Glutamatergic neuron (in vitro differentiated cells): ENCODE measurements around the gene CTRB2. TPM values are rescaled to one million over a fixed set of nuclear protein-coding genes. Genes with fewer than 3 reads are reported as not detected.
"Not testable (repeated sequence)": the region's sequence is repeated elsewhere in the genome, so short reads cannot be mapped to it uniquely, and the experiment has no call there.

Experiments
- DNase-seq: peaks from one replicate; pipeline ENCODE4 v3.0.0; 2022
- H3K27ac Mint-ChIP-seq: one replicate; pipeline ENCODE4 v1.8.0; 2020; ENCODE audit warnings: mild to moderate bottlenecking, mixed read lengths, inconsistent platforms; ENCODE audit not compliant: unreplicated experiment
- H3K27me3 Mint-ChIP-seq: one replicate; pipeline ENCODE4 v1.8.0; 2020; ENCODE audit warnings: mild to moderate bottlenecking, moderate library complexity, mixed read lengths, inconsistent platforms; ENCODE audit not compliant: unreplicated experiment
- H3K36me3 Mint-ChIP-seq: one replicate; pipeline ENCODE4 v1.8.0; 2020; ENCODE audit warnings: mild to moderate bottlenecking, mixed read lengths, inconsistent platforms; ENCODE audit not compliant: unreplicated experiment
- H3K4me1 Mint-ChIP-seq: one replicate; pipeline ENCODE4 v1.8.0; 2020; ENCODE audit warnings: mild to moderate bottlenecking, low read depth, mixed read lengths, inconsistent platforms; ENCODE audit not compliant: unreplicated experiment
- H3K4me3 Mint-ChIP-seq: one replicate; pipeline ENCODE4 v1.8.0; 2020; ENCODE audit warnings: mild to moderate bottlenecking, mixed read lengths, inconsistent platforms; ENCODE audit not compliant: unreplicated experiment
- H3K9me3 Mint-ChIP-seq: one replicate; pipeline ENCODE4 v1.8.0; 2020; ENCODE audit warnings: mild to moderate bottlenecking, moderate library complexity, mixed read lengths, inconsistent platforms; ENCODE audit not compliant: unreplicated experiment
- CTCF ChIP-seq: fragments of 200-600 bp; sonication (generic); IDR thresholded peaks from one replicate; pipeline ENCODE4 v1.5.0; 2021; ENCODE audit not compliant: partially characterized antibody, unreplicated experiment
- total RNA-seq: library from RNA; stranded (reverse); fragmentation: NEBNext Ultra II Directional; extraction: Animal tissue kit (Norgen Biotek cat#: 25700); gene quantifications from one replicate; pipeline ENCODE4 v1.2.1, GENCODE V29; 2021; ENCODE audit not compliant: unreplicated experiment

Gene CTRB2
- total RNA-seq, 1 donor from 2014 or later = not detected

GRCh38 chr16:75241412-75241811 is 34.5 kb upstream of the CTRB2 start:
- no peak overlapping the region for H3K27ac Mint-ChIP-seq
- TF ChIP-seq CTCF = no peak
- peaks cover 28% of the 10 kb centered on the region for H3K9me3 Mint-ChIP-seq
- peaks cover 17% of the 10 kb centered on the region for H3K27me3 Mint-ChIP-seq
- peaks cover 38% of the 10 kb centered on the region for H3K4me1 Mint-ChIP-seq
- no peak overlapping the region for H3K4me3 Mint-ChIP-seq
- H3K36me3 Mint-ChIP-seq = no peaks in the 10 kb centered on the region
- peak; percentile 17 for DNase-seq

- Mint-ChIP-seq H3K4me3 (peak overlapping the region; percentile 1), H3K9me3 (peaks cover 31% of the 10 kb centered on the region), H3K4me1 (peaks cover 38% of the 10 kb centered on the region), H3K27me3 (peaks cover 18% of the 10 kb centered on the region), H3K27ac (peak overlapping the region; percentile 50)
- peak; percentile 25 for DNase-seq
- H3K36me3 Mint-ChIP-seq = not testable (repeated sequence)
Measured at GRCh38 chr16:75240633-75241032, 33.7 kb upstream of the CTRB2 start.

GRCh38 chr16:75239542-75240122 is 32.7 kb upstream of the CTRB2 start:
- H3K27ac Mint-ChIP-seq = peak overlapping the region; percentile 50
- H3K27me3 Mint-ChIP-seq = peaks cover 17% of the 10 kb centered on the region
- peak overlapping the region; percentile 1 for H3K4me3 Mint-ChIP-seq
- no peak for TF ChIP-seq CTCF
- peaks cover 35% of the 10 kb centered on the region for H3K4me1 Mint-ChIP-seq
- peaks cover 30% of the 10 kb centered on the region for H3K9me3 Mint-ChIP-seq
- peak; percentile 14 for DNase-seq
- no peaks in the 10 kb centered on the region for H3K36me3 Mint-ChIP-seq

GRCh38 chr16:75238853-75239541 is 32.0 kb upstream of the CTRB2 start:
- peaks cover 33% of the 10 kb centered on the region for H3K4me1 Mint-ChIP-seq
- peak; percentile 68 for DNase-seq
- H3K36me3 Mint-ChIP-seq = no peaks in the 10 kb centered on the region
- H3K9me3 Mint-ChIP-seq = peaks cover 26% of the 10 kb centered on the region
- H3K27me3 Mint-ChIP-seq = peaks cover 17% of the 10 kb centered on the region
- peak overlapping the region; percentile 93 for H3K27ac Mint-ChIP-seq
- no peak for TF ChIP-seq CTCF
- peak overlapping the region; percentile 57 for H3K4me3 Mint-ChIP-seq

- Mint-ChIP-seq H3K27ac (no peak overlapping the region), H3K9me3 (peaks cover 26% of the 10 kb centered on the region), H3K27me3 (peaks cover 15% of the 10 kb centered on the region), H3K36me3 (no peaks in the 10 kb centered on the region), H3K4me1 (peaks cover 34% of the 10 kb centered on the region), H3K4me3 (no peak overlapping the region)
- TF ChIP-seq CTCF = no peak
- DNase-seq = no peak
Measured at GRCh38 chr16:75238132-75238852, 31.3 kb upstream of the CTRB2 start.
